ENCODE measurements around the gene NES.

DNA sequence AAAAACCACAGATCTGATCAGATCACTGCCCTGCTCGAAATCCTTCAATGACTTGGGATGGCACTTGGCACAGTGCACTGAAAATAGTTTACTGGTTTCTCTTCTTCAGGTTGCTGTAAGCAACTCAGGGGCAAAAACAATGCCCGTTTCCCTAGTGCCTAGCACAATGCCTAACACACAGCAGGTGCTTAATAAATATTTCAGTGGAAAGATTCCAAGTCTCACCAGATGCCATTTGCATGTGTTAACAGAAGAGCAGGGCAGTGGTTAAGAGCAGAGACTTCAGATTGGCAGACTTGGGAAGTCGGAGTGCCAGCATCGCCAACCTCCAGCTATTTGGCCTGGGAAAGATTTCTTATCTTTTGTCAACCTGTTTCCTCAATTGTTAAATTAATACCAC lies 40.1 kb upstream of the NES start:
- TF ChIP-seq, protein P1, sequence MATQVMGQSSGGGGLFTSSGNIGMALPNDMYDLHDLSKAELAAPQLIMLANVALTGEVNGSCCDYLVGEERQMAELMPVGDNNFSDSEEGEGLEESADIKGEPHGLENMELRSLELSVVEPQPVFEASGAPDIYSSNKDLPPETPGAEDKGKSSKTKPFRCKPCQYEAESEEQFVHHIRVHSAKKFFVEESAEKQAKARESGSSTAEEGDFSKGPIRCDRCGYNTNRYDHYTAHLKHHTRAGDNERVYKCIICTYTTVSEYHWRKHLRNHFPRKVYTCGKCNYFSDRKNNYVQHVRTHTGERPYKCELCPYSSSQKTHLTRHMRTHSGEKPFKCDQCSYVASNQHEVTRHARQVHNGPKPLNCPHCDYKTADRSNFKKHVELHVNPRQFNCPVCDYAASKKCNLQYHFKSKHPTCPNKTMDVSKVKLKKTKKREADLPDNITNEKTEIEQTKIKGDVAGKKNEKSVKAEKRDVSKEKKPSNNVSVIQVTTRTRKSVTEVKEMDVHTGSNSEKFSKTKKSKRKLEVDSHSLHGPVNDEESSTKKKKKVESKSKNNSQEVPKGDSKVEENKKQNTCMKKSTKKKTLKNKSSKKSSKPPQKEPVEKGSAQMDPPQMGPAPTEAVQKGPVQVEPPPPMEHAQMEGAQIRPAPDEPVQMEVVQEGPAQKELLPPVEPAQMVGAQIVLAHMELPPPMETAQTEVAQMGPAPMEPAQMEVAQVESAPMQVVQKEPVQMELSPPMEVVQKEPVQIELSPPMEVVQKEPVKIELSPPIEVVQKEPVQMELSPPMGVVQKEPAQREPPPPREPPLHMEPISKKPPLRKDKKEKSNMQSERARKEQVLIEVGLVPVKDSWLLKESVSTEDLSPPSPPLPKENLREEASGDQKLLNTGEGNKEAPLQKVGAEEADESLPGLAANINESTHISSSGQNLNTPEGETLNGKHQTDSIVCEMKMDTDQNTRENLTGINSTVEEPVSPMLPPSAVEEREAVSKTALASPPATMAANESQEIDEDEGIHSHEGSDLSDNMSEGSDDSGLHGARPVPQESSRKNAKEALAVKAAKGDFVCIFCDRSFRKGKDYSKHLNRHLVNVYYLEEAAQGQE (IDR thresholded peaks at IDR 0.05; ENCODE audit: insufficient read depth in 1 of 2, low read depth in 2 of 2, low read length in 1 of 2), result no peak
- TF ChIP-seq, protein P2, sequence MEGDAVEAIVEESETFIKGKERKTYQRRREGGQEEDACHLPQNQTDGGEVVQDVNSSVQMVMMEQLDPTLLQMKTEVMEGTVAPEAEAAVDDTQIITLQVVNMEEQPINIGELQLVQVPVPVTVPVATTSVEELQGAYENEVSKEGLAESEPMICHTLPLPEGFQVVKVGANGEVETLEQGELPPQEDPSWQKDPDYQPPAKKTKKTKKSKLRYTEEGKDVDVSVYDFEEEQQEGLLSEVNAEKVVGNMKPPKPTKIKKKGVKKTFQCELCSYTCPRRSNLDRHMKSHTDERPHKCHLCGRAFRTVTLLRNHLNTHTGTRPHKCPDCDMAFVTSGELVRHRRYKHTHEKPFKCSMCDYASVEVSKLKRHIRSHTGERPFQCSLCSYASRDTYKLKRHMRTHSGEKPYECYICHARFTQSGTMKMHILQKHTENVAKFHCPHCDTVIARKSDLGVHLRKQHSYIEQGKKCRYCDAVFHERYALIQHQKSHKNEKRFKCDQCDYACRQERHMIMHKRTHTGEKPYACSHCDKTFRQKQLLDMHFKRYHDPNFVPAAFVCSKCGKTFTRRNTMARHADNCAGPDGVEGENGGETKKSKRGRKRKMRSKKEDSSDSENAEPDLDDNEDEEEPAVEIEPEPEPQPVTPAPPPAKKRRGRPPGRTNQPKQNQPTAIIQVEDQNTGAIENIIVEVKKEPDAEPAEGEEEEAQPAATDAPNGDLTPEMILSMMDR (IDR thresholded peaks at IDR 0.05), result no peak
